HUES48 (cell line): ENCODE data around the gene TNIP1.

Experiments
- H3K27ac ChIP-seq: one replicate; pipeline ENCODE4 v1.7.0; 2013; ENCODE audit warnings: low read depth, low read length, inconsistent platforms
- H3K27me3 ChIP-seq: 2 replicates; pipeline ENCODE4 v1.6.1; 2013; ENCODE audit warnings: mild to moderate bottlenecking, low read length; ENCODE audit not compliant: control insufficient read depth, insufficient read depth
- H3K36me3 ChIP-seq: 2 replicates; pipeline ENCODE4 v1.6.1; 2013; ENCODE audit warnings: low read length; ENCODE audit not compliant: control insufficient read depth, insufficient read depth
- H3K4me1 ChIP-seq: 2 replicates; pipeline ENCODE4 v1.6.1; 2013; ENCODE audit warnings: mild to moderate bottlenecking, low read length; ENCODE audit not compliant: control insufficient read depth, insufficient read depth
- H3K4me3 ChIP-seq: 2 replicates; pipeline ENCODE4 v1.5.1; 2013; ENCODE audit warnings: mild to moderate bottlenecking, low read depth, low read length
- H3K9ac ChIP-seq: 2 replicates; pipeline ENCODE4 v1.6.1; 2013; ENCODE audit warnings: mild to moderate bottlenecking, low read depth, low read length, moderate library complexity
- H3K9me3 ChIP-seq: 2 replicates; pipeline ENCODE4 v1.6.1; 2013; ENCODE audit warnings: low read length; ENCODE audit not compliant: control insufficient read depth, insufficient read depth

Gene TNIP1

DNA sequence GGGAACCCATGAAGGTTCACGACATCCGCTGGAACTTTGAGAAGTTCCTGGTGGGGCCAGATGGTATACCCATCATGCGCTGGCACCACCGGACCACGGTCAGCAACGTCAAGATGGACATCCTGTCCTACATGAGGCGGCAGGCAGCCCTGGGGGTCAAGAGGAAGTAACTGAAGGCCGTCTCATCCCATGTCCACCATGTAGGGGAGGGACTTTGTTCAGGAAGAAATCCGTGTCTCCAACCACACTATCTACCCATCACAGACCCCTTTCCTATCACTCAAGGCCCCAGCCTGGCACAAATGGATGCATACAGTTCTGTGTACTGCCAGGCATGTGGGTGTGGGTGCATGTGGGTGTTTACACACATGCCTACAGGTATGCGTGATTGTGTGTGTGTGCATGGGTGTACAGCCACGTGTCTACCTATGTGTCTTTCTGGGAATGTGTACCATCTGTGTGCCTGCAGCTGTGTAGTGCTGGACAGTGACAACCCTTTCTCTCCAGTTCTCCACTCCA, 52.8 kb downstream of the TNIP1 start:
- Histone ChIP-seq H3K27me3 (no peaks in the 10 kb centered on the region), H3K9ac (no peak overlapping the region), H3K4me1 (no peaks in the 10 kb centered on the region), H3K4me3 (no peak overlapping the region), H3K9me3 (no peaks in the 10 kb centered on the region), H3K27ac (no peak overlapping the region), H3K36me3 (peaks cover 31% of the 10 kb centered on the region)

DNA sequence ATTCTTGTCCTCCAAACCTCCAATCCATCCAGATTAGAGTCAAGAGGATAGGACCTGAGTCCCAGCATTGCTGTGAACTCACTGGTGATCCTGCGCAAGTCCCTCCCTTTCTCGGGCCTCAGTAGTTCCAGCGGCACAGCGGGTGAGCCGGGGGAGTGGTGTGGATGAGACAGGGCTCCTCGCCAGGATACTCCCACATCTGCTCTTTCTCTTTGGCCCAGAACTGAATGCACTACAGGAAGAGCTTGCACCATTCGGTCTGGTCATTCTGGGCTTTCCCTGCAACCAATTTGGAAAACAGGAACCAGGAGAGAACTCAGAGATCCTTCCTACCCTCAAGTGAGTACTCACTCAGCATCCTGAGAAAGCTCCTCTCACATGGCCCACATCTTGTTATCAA, 54.2 kb downstream of the TNIP1 start:
- Histone ChIP-seq H3K27me3 (peaks cover 8% of the 10 kb centered on the region), H3K9ac (no peak overlapping the region), H3K4me1 (no peaks in the 10 kb centered on the region), H3K27ac (no peak overlapping the region), H3K36me3 (peaks cover 21% of the 10 kb centered on the region), H3K4me3 (no peak overlapping the region), H3K9me3 (no peaks in the 10 kb centered on the region)

DNA sequence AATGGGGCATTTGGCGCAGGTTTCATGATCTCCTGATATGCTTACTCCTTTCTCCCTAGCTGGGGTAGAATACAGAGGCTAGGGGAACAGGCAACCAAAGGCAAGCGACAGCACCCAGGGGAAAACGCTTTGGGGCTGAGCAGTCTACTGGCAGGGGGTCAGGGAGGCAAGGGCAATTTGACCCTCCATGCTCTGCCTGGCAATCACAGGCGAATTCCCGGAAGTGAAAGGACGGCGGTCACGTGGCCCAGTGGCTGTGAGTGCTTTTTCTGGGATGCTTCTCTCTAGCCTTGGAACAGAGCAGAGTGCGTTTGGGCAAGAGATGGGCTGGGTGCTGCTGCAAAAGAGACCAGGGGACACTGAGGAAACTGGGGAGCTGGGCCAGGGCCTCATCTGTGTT, 54.7 kb downstream of the TNIP1 start:
- Histone ChIP-seq H3K9ac (no peak overlapping the region), H3K4me3 (no peak overlapping the region)

DNA sequence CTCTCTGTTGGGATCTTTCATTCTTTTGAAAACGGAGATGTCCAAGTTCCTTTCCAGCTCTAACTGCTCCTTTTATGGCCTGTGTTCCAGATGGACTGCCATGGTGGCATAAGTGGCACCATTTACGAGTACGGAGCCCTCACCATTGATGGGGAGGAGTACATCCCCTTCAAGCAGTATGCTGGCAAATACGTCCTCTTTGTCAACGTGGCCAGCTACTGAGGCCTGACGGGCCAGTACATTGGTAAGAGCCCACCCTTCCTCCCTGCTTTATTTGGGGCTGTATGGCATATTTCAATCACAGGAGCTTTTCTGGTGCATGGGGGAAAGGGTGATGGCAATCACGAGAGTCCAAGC, 55.6 kb downstream of the TNIP1 start:
- Histone ChIP-seq H3K27ac (no peak overlapping the region), H3K4me1 (peaks cover 4% of the 10 kb centered on the region; the same call in 1 of the 2 replicates), H3K4me3 (no peak overlapping the region), H3K9me3 (no peaks in the 10 kb centered on the region), H3K9ac (no peak overlapping the region), H3K36me3 (peaks cover 18% of the 10 kb centered on the region), H3K27me3 (peaks cover 18% of the 10 kb centered on the region)

More for the DNA sequence above, 54.7 kb downstream of the TNIP1 start:
- peaks cover 2% of the 10 kb centered on the region; the same call in 1 of the 2 replicates for H3K4me1 ChIP-seq
- peaks cover 14% of the 10 kb centered on the region for H3K27me3 ChIP-seq
- H3K27ac ChIP-seq: no peak overlapping the region
- H3K36me3 ChIP-seq: peaks cover 18% of the 10 kb centered on the region
- no peaks in the 10 kb centered on the region for H3K9me3 ChIP-seq

DNA sequence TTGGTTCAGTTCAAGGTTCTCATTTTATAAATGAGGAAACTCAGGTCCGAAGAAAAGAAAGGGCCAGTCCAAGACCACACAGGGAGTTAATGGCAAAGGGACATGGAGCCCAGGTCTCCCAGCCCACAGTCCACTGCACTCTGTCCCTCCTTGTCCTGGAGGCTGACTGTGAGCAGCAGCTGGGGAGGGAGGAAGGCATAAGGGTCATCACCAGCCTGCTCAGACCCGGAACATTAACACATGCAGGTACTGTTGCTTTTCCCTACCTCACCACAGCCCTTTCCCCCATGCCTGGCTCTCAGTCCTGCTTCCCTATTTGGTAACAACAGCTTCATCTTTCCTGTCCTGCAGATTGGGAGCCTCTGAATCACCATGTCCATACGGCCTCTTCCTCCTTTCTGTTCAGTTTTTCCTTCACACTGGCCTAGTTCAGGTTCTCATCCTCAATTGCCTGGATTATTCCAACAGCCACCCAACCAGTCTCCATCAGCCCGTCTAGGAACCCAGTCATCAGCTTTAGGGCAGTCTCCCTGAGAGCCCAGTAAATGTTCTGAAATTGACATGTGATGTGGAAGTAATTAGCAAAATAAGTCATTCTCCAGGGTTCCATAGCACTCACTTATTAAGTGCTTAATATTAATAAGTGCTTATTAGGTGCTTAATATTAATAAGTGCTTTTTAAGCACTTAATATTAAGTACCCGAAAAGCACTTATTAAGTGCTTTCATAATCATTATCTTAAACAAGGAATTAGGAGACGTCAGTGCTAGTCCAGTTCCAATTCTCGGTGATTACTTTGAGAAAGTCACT, 56.2 kb downstream of the TNIP1 start:
- Histone ChIP-seq H3K27ac (no peak overlapping the region), H3K9ac (no peak overlapping the region), H3K36me3 (peaks cover 12% of the 10 kb centered on the region), H3K9me3 (no peaks in the 10 kb centered on the region), H3K4me1 (peaks cover 4% of the 10 kb centered on the region), H3K4me3 (no peak overlapping the region), H3K27me3 (peaks cover 22% of the 10 kb centered on the region)

DNA sequence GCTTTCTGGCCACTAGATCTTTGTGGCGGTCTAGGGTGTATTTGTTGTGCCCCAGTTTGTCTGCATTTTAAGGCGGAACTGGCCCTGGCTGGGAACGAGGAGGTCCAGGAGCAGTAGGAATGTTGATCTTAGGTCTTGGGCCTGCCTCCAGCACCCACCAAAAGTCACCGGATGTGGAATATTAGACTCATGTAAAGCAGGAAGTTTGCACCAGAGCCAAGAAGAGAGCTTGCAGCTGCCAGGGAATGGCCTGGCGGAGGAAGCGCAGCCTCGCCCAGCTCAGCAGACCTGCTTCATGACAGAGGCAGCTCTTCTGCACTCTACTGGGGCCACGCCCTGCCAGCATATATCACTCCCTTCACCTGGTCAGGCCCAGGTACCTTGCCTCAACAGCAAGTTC, 57.2 kb downstream of the TNIP1 start:
- Histone ChIP-seq H3K4me1 (peaks cover 4% of the 10 kb centered on the region), H3K27me3 (peaks cover 24% of the 10 kb centered on the region), H3K9me3 (no peaks in the 10 kb centered on the region), H3K27ac (no peak overlapping the region), H3K4me3 (no peak overlapping the region), H3K36me3 (peaks cover 10% of the 10 kb centered on the region), H3K9ac (no peak overlapping the region)

DNA sequence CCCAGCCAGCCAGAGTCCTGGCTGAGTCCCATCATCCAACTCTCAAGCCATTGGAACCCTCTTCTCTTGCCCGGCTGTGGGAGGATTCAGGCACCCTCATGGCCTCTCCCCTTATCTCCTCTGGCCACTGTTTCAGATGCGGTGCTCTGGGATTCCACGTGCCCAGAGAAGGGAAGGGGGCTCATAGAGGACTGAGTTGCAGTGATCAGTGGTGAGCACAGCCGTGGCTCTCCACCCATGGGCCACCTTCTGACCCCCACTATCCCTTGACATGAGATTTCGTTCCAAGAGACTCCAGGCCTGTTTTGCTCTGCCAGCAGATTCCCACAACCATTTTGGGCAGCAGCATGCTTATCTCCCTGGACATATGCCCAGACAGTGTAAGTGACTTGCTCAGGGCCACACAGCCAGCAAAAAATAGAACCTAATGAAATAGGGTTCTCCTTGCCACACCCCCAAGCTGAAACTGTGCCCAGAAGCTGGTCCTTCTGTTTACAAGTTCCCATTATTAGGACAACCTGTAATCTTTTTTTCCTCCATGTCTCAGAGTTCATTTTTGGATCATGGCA, 57.7 kb downstream of the TNIP1 start:
- Histone ChIP-seq H3K4me3 (no peak overlapping the region), H3K36me3 (peaks cover 4% of the 10 kb centered on the region; the same call in 1 of the 2 replicates), H3K9ac (no peak overlapping the region), H3K9me3 (no peaks in the 10 kb centered on the region), H3K27ac (no peak overlapping the region), H3K4me1 (peaks cover 4% of the 10 kb centered on the region), H3K27me3 (peaks cover 29% of the 10 kb centered on the region)

DNA sequence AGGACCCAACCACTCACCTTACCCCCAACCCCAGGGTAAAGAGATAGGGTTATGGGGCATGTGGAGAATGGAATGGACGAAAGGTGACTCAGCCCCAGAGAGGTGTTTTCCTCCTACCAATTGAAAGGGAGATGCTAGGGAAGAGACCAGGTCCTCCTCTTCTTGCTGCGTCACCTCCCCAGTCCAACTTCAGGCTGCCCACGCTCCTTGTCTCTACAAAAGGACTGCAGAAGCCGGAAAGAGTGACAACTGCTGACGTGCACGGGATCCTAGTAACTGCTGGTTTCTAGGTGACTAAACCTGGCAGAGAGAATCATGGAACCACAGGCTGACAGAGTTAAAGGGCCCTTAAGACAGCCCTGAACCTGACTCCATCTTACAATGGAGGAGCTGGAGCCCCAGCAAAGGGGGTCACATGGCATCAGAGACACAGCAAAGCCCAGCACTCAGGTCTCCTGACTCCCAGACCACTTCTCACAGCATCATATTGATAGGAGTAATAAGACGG, 58.3 kb downstream of the TNIP1 start:
- Histone ChIP-seq H3K9ac (no peak overlapping the region), H3K9me3 (no peaks in the 10 kb centered on the region), H3K4me3 (no peak overlapping the region), H3K36me3 (no peaks in the 10 kb centered on the region; the same call in 1 of the 2 replicates), H3K27me3 (peaks cover 32% of the 10 kb centered on the region), H3K4me1 (peaks cover 4% of the 10 kb centered on the region), H3K27ac (no peak overlapping the region)

DNA sequence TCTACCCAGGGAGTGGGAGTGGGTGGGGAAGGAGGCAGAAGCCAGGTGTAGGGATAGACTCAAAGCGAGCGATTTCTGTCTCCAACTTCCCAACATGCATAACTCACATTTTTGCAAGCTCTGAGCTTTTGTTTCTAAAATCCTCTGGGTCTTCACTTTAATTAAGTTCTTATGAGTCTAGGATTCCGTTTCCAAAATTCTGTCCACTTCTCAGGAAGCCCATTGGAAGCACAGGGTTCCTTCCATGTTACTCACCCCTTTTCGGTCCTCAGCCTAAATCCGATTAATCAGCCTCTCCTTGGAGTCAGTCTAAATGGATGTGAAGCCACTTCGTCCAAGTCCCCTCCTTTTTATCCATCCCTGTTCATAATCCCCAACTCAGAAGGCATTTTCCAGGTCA, 59.1 kb downstream of the TNIP1 start:
- no peak overlapping the region for H3K4me3 ChIP-seq
- H3K27me3 ChIP-seq: peaks cover 32% of the 10 kb centered on the region
- no peak overlapping the region for H3K9ac ChIP-seq
- H3K36me3 ChIP-seq: no peaks in the 10 kb centered on the region
- peaks cover 4% of the 10 kb centered on the region for H3K4me1 ChIP-seq
- H3K27ac ChIP-seq: no peak overlapping the region
- H3K9me3 ChIP-seq: no peaks in the 10 kb centered on the region

DNA sequence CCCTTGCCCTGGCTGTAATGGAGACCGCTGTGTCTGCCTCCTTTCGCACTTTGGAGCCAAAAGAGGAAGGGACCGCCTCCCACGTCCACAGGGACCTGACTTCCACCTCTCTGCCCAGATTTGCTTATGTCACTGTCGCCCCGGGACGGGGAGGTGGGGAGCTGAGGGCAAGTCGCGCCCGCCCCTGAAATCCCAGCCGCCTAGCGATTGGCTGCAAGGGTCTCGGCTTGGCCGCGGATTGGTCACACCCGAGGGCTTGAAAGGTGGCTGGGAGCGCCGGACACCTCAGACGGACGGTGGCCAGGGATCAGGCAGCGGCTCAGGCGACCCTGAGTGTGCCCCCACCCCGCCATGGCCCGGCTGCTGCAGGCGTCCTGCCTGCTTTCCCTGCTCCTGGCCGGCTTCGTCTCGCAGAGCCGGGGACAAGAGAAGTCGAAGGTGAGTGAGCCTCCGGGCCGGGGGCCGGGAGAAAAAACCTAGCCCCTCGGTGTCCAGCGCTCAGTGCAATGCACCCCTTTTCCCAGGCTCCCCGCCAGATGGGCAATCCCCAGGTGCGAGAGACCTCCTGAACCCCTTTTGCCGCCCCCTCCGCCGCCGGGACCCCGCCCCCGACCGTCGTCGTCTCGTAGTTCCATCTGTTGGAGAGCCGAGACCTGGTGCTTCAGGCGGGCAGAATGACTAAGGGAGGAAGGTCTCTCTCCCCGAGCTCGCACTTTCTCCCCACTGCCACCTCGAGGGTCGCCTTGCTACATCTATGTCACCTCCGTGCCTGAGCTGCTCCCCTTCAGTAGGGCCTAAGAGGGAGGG, 60.3 kb downstream of the TNIP1 start, which contains the start of gene GPX3:
Gene GPX3 (plus strand): TSS at position 288 of the 807 bp plus-strand sequence. CDS start 64 bp downstream, at position 352.
- peaks cover 4% of the 10 kb centered on the region for H3K4me1 ChIP-seq
- H3K27ac ChIP-seq: no peak within 1 kb of the TSS
- H3K27me3 ChIP-seq: peaks cover 32% of the 10 kb centered on the region

More for the DNA sequence above, 60.3 kb downstream of the TNIP1 start, which contains the start of gene GPX3:
- H3K4me3 ChIP-seq: peak within 1 kb of the TSS; percentile 79
- no peaks in the 10 kb centered on the region for H3K36me3 ChIP-seq
- H3K9me3 ChIP-seq: no peaks in the 10 kb centered on the region
- peak within 1 kb of the TSS; percentile 48 for H3K9ac ChIP-seq
